Loucy (cell line): ENCODE results near the gene SIAH1.

ENCODE experiments used
- H2AFZ ChIP-seq: fragments of 200-600 bp; sonication (generic); 2 replicates; pipeline ENCODE4 v1.6.0; 2016; ENCODE audit warnings: antibody characterized with exemption, mild to moderate bottlenecking, low read length, moderate library complexity
- H3F3A ChIP-seq: fragments of 200-600 bp; 2 replicates; pipeline ENCODE4 v1.6.0; 2016; ENCODE audit warnings: antibody characterized with exemption, low read depth, mild to moderate bottlenecking
- H3K27me3 ChIP-seq: fragments of 200-600 bp; sonication (generic); 2 replicates; pipeline ENCODE4 v1.6.1; 2014; ENCODE audit warnings: low read length, mild to moderate bottlenecking; ENCODE audit not compliant: insufficient read depth, poor library complexity, severe bottlenecking
- H3K36me3 ChIP-seq: fragments of 200-600 bp; sonication (generic); 2 replicates; pipeline ENCODE4 v1.6.1; 2016; ENCODE audit warnings: low read length; ENCODE audit not compliant: insufficient read depth
- H3K4me1 ChIP-seq: fragments of 200-600 bp; sonication (generic); 2 replicates; pipeline ENCODE4 v1.5.1; 2014; ENCODE audit warnings: low read length, mild to moderate bottlenecking; ENCODE audit not compliant: insufficient read depth, poor library complexity, severe bottlenecking
- H3K4me2 ChIP-seq: fragments of 200-600 bp; sonication (generic); 2 replicates; pipeline ENCODE4 v1.6.0; 2014; ENCODE audit warnings: antibody characterized with exemption, low read length, low read depth, mild to moderate bottlenecking; ENCODE audit not compliant: poor library complexity, severe bottlenecking
- H3K4me3 ChIP-seq: fragments of 200-600 bp; sonication (generic); 2 replicates; pipeline ENCODE4 v1.5.1; 2014; ENCODE audit warnings: low read length, mild to moderate bottlenecking, mixed read lengths; ENCODE audit not compliant: poor library complexity, severe bottlenecking
- H3K79me2 ChIP-seq: fragments of 200-600 bp; sonication (generic); 2 replicates; pipeline ENCODE4 v1.6.1; 2014; ENCODE audit warnings: low read length; ENCODE audit not compliant: insufficient read depth
- H3K9ac ChIP-seq: fragments of 200-600 bp; sonication (generic); 2 replicates; pipeline ENCODE4 v1.6.0; 2014; ENCODE audit warnings: mild to moderate bottlenecking, low read depth, low read length, moderate library complexity; ENCODE audit not compliant: poor library complexity, severe bottlenecking
- H3K9me2 ChIP-seq: fragments of 200-600 bp; sonication (generic); replicated peaks from 2 replicates; pipeline ENCODE4 v1.6.1; 2016; ENCODE audit warnings: low read depth, low read length, mixed read lengths
- H3K9me3 ChIP-seq: fragments of 200-600 bp; sonication (generic); 2 replicates; pipeline ENCODE4 v1.6.1; 2014; ENCODE audit warnings: mild to moderate bottlenecking, antibody characterized with exemption, low read length, low read depth; ENCODE audit not compliant: insufficient read depth
- H4K20me1 ChIP-seq: fragments of 200-600 bp; sonication (generic); 2 replicates; pipeline ENCODE4 v1.6.0; 2014; ENCODE audit warnings: antibody characterized with exemption, low read length, mild to moderate bottlenecking; ENCODE audit not compliant: insufficient read depth, poor library complexity, severe bottlenecking
- EZH2phosphoT487 ChIP-seq: fragments of 200-600 bp; IDR thresholded peaks from 2 replicates; pipeline ENCODE4 v1.6.1; 2018; ENCODE audit warnings: antibody characterized with exemption, mild to moderate bottlenecking, moderate library complexity, borderline replicate concordance
- TF ChIP-seq, protein P1 (sequence below): fragments of 200-600 bp; sonication (generic); conservative IDR thresholded peaks from 2 replicates; pipeline ENCODE4 v1.5.1; 2014; ENCODE audit warnings: mild to moderate bottlenecking, antibody characterized with exemption, low read length

The SIAH1 gene

DNA sequence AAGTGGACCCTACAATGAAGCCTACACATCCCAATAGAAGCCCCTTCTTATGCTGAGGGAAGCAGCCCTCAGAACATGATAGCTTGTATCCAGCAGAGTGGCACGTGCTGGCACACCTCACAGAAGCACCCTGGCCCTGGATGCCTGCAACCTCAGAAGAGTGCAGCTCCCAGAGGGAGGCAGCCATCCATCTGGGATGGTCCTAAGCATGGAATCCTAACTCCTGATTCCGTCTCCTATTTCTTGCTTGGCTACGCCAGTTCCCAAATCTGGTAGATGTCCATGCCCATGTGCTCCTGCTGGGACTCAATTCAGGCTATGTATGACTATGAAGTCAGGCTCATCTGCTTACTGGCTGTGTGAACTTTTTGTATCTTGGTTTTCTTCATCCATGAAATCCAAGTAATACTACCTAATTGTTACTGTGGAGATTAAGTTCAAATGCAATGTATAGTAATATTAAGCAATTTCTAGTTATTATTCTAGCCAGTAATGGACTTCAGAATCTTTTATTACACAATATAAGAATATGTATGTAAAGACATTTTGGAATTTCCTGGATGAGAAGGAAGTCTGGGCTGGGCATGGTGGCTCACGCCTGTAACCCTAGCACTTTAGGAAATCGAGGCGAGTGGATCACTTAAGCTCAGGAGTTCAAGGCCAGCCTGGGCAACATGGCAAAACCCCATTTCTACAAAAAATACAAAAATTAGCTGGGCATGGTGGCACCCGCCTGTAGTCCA is 32.4 kb downstream of the SIAH1 start:
- TF ChIP-seq, protein P1, sequence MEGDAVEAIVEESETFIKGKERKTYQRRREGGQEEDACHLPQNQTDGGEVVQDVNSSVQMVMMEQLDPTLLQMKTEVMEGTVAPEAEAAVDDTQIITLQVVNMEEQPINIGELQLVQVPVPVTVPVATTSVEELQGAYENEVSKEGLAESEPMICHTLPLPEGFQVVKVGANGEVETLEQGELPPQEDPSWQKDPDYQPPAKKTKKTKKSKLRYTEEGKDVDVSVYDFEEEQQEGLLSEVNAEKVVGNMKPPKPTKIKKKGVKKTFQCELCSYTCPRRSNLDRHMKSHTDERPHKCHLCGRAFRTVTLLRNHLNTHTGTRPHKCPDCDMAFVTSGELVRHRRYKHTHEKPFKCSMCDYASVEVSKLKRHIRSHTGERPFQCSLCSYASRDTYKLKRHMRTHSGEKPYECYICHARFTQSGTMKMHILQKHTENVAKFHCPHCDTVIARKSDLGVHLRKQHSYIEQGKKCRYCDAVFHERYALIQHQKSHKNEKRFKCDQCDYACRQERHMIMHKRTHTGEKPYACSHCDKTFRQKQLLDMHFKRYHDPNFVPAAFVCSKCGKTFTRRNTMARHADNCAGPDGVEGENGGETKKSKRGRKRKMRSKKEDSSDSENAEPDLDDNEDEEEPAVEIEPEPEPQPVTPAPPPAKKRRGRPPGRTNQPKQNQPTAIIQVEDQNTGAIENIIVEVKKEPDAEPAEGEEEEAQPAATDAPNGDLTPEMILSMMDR = no peak
- TF ChIP-seq EZH2phosphoT487 = no peak
- Histone ChIP-seq H3K9me3 (no peaks in the 10 kb centered on the region), H4K20me1 (peaks cover 33% of the 10 kb centered on the region), H3F3A (no peaks in the 10 kb centered on the region), H3K9ac (no peak overlapping the region), H3K79me2 (peaks cover 48% of the 10 kb centered on the region), H3K9me2 (no peaks in the 10 kb centered on the region), H3K4me3 (no peak overlapping the region), H3K4me1 (no peaks in the 10 kb centered on the region), H3K27me3 (no peaks in the 10 kb centered on the region), H3K36me3 (peaks cover 73% of the 10 kb centered on the region; the same call in 1 of the 2 replicates), H3K4me2 (no peak overlapping the region), H2AFZ (no peak overlapping the region)

DNA sequence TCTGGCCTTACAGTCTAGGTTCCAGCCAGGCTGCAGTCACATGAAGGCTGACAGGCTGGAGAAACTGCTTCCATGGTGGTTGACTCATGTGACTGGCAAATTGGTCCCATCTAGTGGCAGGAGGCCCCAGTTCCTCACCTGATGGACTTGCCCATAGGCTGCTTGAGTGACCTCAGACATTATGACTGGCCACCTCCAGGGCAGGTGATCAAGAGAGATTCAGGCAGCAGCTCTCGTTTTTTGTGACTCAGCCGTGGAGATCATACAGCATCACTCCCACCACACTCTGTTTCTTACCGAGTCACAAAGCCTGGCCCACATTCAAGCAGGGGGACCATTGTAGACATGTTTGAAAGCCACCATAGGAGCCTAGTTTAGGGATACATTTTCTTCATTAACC is 34.5 kb downstream of the SIAH1 start:
- H3F3A ChIP-seq = no peaks in the 10 kb centered on the region
- H3K36me3 ChIP-seq = peaks cover 74% of the 10 kb centered on the region; the same call in 1 of the 2 replicates
- no peaks in the 10 kb centered on the region for H3K27me3 ChIP-seq
- H3K9me3 ChIP-seq = no peaks in the 10 kb centered on the region
- H3K9me2 ChIP-seq = no peaks in the 10 kb centered on the region
- no peaks in the 10 kb centered on the region for H3K4me1 ChIP-seq
- H4K20me1 ChIP-seq = peaks cover 16% of the 10 kb centered on the region
- H2AFZ ChIP-seq = no peak overlapping the region
- peaks cover 28% of the 10 kb centered on the region for H3K79me2 ChIP-seq
- TF ChIP-seq EZH2phosphoT487 = no peak
- TF ChIP-seq, protein P1 = no peak
- no peak overlapping the region for H3K9ac ChIP-seq
- H3K4me2 ChIP-seq = no peak overlapping the region
- H3K4me3 ChIP-seq = no peak overlapping the region

DNA sequence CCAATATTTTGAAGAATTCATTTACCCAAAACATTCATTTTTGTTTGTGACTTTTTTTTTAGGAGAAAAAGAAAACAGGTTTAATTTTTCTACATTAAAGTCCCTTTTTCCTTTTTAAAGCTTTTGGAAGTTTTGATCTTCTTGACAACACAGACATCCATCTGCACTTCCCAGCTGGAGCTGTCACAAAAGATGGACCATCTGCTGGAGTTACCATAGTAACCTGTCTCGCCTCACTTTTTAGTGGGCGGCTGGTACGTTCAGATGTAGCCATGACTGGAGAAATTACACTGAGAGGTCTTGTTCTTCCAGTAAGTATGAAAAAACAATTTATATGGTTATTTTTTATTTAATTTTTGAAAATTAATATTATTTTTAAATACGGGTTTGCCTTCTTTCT is 37.2 kb downstream of the SIAH1 start:
- no peak overlapping the region for H3K4me2 ChIP-seq
- H3K4me3 ChIP-seq = no peak overlapping the region
- TF ChIP-seq, protein P1 = no peak
- TF ChIP-seq EZH2phosphoT487 = no peak
- H3K9me2 ChIP-seq = no peaks in the 10 kb centered on the region
- no peaks in the 10 kb centered on the region for H3K4me1 ChIP-seq
- no peaks in the 10 kb centered on the region for H3K9me3 ChIP-seq
- peaks cover 7% of the 10 kb centered on the region for H4K20me1 ChIP-seq
- peaks cover 72% of the 10 kb centered on the region; the same call in 1 of the 2 replicates for H3K36me3 ChIP-seq
- no peak overlapping the region for H2AFZ ChIP-seq
- no peaks in the 10 kb centered on the region for H3F3A ChIP-seq
- H3K9ac ChIP-seq = no peak overlapping the region
- peaks cover 12% of the 10 kb centered on the region; the same call in 1 of the 2 replicates for H3K79me2 ChIP-seq
- H3K27me3 ChIP-seq = no peaks in the 10 kb centered on the region
